HepG2 (cell line): ENCODE measurements around the gene TMX2. TPM values are rescaled to one million over a fixed set of nuclear protein-coding genes. Genes with fewer than 3 reads are reported as not detected.

Experiments
- BCL6 ChIP-seq: IDR thresholded peaks from 2 replicates; pipeline ENCODE4 v1.6.1; 2016; ENCODE audit warnings: missing genetic modification reagents, missing compliant biosample characterization
- FOXA1 ChIP-seq, 2 experiments: fragments of 450-650 bp in 1 of 2; sonication (generic) in 1 of 2; formaldehyde crosslinking in 1 of 2; IDR thresholded peaks; 2 replicates each; pipeline versions ENCODE4 v1.4.0 to v1.6.1; 2016 to 2020; ENCODE audit warnings: missing genetic modification reagents in 1 of 2
- LCORL ChIP-seq, 2 experiments: fragments of 450-650 bp in 1 of 2; sonication (generic) in 1 of 2; formaldehyde crosslinking in 1 of 2; IDR thresholded peaks; 2 replicates each; pipeline versions ENCODE4 v1.5.0 to v1.6.1; 2017 to 2020; ENCODE audit warnings: antibody characterized with exemption in 1 of 2, missing genetic modification reagents in 1 of 2
- RCOR2 ChIP-seq: IDR thresholded peaks from 2 replicates; pipeline ENCODE4 v1.6.1; 2016; ENCODE audit warnings: missing biosample characterization, missing genetic modification reagents
- REXO4 ChIP-seq: sonication (generic); formaldehyde crosslinking; IDR thresholded peaks from 2 replicates; pipeline ENCODE4 v1.8.0; 2022; ENCODE audit warnings: missing genetic modification reagents, mild to moderate bottlenecking, borderline replicate concordance
- SOX5 ChIP-seq: IDR thresholded peaks from 2 replicates; pipeline ENCODE4 v1.6.1; 2016; ENCODE audit warnings: borderline replicate concordance
- SRY ChIP-seq: sonication (generic); formaldehyde crosslinking; IDR thresholded peaks from 2 replicates; pipeline ENCODE4 v1.8.0; 2022; ENCODE audit warnings: mild to moderate bottlenecking, missing genetic modification reagents
- XBP1 ChIP-seq: sonication (generic); formaldehyde crosslinking; IDR thresholded peaks from 2 replicates; pipeline ENCODE4 v1.5.0; 2020; ENCODE audit warnings: missing genetic modification reagents
- ZFP36L1 ChIP-seq: sonication (generic); formaldehyde crosslinking; IDR thresholded peaks from 2 replicates; pipeline ENCODE4 v1.8.0; 2022; ENCODE audit warnings: mild to moderate bottlenecking, missing genetic modification reagents, moderate library complexity
- ZNF24 ChIP-seq: fragments of 450-650 bp; IDR thresholded peaks from 2 replicates; pipeline ENCODE4 v1.6.1; 2017; ENCODE audit warnings: antibody characterized with exemption, mild to moderate bottlenecking
- ZNF451 ChIP-seq: sonication (generic); formaldehyde crosslinking; IDR thresholded peaks from 2 replicates; pipeline ENCODE4 v1.5.0; 2020; ENCODE audit warnings: mild to moderate bottlenecking, missing genetic modification reagents
- ZNF484 ChIP-seq: sonication (generic); formaldehyde crosslinking; IDR thresholded peaks from 2 replicates; pipeline ENCODE4 v1.5.1; 2020; ENCODE audit warnings: mild to moderate bottlenecking, low read depth, missing genetic modification reagents, borderline replicate concordance
- ZNF547 ChIP-seq: sonication (generic); formaldehyde crosslinking; IDR thresholded peaks from 2 replicates; pipeline ENCODE4 v1.5.1; 2020; ENCODE audit warnings: mild to moderate bottlenecking, missing genetic modification reagents
- ZNF556 ChIP-seq: sonication (generic); formaldehyde crosslinking; IDR thresholded peaks from 2 replicates; pipeline ENCODE4 v1.4.0; 2020; ENCODE audit warnings: mild to moderate bottlenecking, missing genetic modification reagents, borderline replicate concordance
- ZNF652 ChIP-seq: IDR thresholded peaks from 2 replicates; pipeline ENCODE4 v1.6.1; 2016; ENCODE audit warnings: low read depth, borderline replicate concordance
- ZNF674 ChIP-seq: sonication (generic); formaldehyde crosslinking; IDR thresholded peaks from 2 replicates; pipeline ENCODE4 v1.5.0; 2020; ENCODE audit warnings: low read depth, mild to moderate bottlenecking, missing genetic modification reagents
- ZNF761 ChIP-seq: sonication (generic); formaldehyde crosslinking; conservative IDR thresholded peaks from 2 replicates; pipeline ENCODE4 v1.4.0; 2020; ENCODE audit warnings: mild to moderate bottlenecking, missing genetic modification reagents
- polyA plus RNA-seq, 8 experiments: library from polyadenylated mRNA; depleted of rRNA in 3 of 8; stranded (reverse) in 7 of 8; unstranded in 1 of 8; fragments of >200 nt; fragmentation: Illumina TruSeq in 4 of 8; extraction: Trizol in 4 of 8; gene quantifications; 2 replicates each; pipeline versions ENCODE4 v1.2.1 to v1.2.3, GENCODE V29; 2011 to 2016; ENCODE audit warnings: low read depth in 4 of 8, missing spikeins in 1 of 8, mixed read lengths in 1 of 8; ENCODE audit not compliant: insufficient read depth in 1 of 8
- total RNA-seq, 5 experiments: library from RNA; depleted of rRNA; stranded (reverse); fragments of >200 nt; fragmentation: Illumina TruSeq; extraction: Trizol; gene quantifications; 2 replicates each; pipeline ENCODE4 v1.2.3, GENCODE V29; 2016; ENCODE audit warnings: low read depth in 1 of 5
- TF ChIP-seq, protein P1 (sequence below): sonication (generic); formaldehyde crosslinking; IDR thresholded peaks from 2 replicates; pipeline ENCODE4 v1.5.1; 2020; ENCODE audit warnings: missing genetic modification reagents, mild to moderate bottlenecking, borderline replicate concordance
- TF ChIP-seq, protein P2 (sequence below): sonication (generic); formaldehyde crosslinking; IDR thresholded peaks from 2 replicates; pipeline ENCODE4 v1.5.1; 2020; ENCODE audit warnings: mild to moderate bottlenecking, missing genetic modification reagents, borderline replicate concordance
- TF ChIP-seq, protein P3 (sequence below): sonication (generic); formaldehyde crosslinking; IDR thresholded peaks from 2 replicates; pipeline ENCODE4 v1.5.0; 2020; ENCODE audit warnings: mild to moderate bottlenecking, missing genetic modification reagents

Gene TMX2
- total and polyA plus RNA-seq, 2 of the 13 experiments (the other 11 are each of a cell fraction or from before 2014, with no cell fraction given): 84.5 to 129 TPM

DNA sequence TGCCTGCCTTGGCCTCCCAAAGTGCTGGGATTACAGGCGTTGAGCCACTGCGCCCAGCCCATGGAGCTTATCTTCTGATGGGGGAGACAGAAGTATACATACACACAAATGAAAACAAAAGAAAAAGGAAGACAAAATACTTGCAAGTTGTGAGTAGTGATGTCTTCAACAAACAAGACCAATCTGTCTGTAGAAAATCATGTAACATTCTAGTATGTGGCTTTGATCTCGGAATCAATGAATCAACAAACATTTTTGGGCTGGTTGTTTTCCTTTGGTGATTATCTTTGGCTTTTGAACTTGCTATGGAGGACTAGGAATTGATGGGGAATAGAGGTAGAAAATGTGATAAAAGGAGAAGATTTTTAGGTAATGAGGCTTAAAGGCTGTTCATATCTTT is 45.8 kb downstream of the TMX2 start (continued):
- TF ChIP-seq ZNF652 (no peak), ZNF451 (no peak), ZNF24 (no peak), SRY (CRISPR knock-in tag) (no peak), XBP1 (CRISPR knock-in tag) (no peak), RCOR2 (0 out of 2 replicates have a peak, but pooled peaks have one; percentile 21), ZNF556 (CRISPR knock-in tag) (no peak), FOXA1 (IDR thresholded peaks at IDR 0.05) (0 out of 2 replicates have a peak, but pooled peaks have one; percentile 24), FOXA1 (CRISPR knock-in tag; IDR thresholded peaks at IDR 0.05) (no peak), ZNF761 (CRISPR knock-in tag) (no peak), ZNF674 (no peak), REXO4 (CRISPR knock-in tag) (no peak), ZNF547 (CRISPR knock-in tag) (no peak), SOX5 (CRISPR knock-in tag) (peak; percentile 73; the same call in 1 of the 2 replicates), ZFP36L1 (CRISPR knock-in tag) (no peak), ZNF484 (no peak), LCORL (IDR thresholded peaks at IDR 0.05) (peak; percentile 77; the same call in 1 of the 2 replicates), LCORL (CRISPR knock-in tag; IDR thresholded peaks at IDR 0.05) (no peak), BCL6 (CRISPR knock-in tag) (peak; percentile 64)
- TF ChIP-seq, protein P1, sequence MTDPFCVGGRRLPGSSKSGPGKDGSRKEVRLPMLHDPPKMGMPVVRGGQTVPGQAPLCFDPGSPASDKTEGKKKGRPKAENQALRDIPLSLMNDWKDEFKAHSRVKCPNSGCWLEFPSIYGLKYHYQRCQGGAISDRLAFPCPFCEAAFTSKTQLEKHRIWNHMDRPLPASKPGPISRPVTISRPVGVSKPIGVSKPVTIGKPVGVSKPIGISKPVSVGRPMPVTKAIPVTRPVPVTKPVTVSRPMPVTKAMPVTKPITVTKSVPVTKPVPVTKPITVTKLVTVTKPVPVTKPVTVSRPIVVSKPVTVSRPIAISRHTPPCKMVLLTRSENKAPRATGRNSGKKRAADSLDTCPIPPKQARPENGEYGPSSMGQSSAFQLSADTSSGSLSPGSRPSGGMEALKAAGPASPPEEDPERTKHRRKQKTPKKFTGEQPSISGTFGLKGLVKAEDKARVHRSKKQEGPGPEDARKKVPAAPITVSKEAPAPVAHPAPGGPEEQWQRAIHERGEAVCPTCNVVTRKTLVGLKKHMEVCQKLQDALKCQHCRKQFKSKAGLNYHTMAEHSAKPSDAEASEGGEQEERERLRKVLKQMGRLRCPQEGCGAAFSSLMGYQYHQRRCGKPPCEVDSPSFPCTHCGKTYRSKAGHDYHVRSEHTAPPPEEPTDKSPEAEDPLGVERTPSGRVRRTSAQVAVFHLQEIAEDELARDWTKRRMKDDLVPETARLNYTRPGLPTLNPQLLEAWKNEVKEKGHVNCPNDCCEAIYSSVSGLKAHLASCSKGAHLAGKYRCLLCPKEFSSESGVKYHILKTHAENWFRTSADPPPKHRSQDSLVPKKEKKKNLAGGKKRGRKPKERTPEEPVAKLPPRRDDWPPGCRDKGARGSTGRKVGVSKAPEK: no peak
- TF ChIP-seq, protein P2, sequence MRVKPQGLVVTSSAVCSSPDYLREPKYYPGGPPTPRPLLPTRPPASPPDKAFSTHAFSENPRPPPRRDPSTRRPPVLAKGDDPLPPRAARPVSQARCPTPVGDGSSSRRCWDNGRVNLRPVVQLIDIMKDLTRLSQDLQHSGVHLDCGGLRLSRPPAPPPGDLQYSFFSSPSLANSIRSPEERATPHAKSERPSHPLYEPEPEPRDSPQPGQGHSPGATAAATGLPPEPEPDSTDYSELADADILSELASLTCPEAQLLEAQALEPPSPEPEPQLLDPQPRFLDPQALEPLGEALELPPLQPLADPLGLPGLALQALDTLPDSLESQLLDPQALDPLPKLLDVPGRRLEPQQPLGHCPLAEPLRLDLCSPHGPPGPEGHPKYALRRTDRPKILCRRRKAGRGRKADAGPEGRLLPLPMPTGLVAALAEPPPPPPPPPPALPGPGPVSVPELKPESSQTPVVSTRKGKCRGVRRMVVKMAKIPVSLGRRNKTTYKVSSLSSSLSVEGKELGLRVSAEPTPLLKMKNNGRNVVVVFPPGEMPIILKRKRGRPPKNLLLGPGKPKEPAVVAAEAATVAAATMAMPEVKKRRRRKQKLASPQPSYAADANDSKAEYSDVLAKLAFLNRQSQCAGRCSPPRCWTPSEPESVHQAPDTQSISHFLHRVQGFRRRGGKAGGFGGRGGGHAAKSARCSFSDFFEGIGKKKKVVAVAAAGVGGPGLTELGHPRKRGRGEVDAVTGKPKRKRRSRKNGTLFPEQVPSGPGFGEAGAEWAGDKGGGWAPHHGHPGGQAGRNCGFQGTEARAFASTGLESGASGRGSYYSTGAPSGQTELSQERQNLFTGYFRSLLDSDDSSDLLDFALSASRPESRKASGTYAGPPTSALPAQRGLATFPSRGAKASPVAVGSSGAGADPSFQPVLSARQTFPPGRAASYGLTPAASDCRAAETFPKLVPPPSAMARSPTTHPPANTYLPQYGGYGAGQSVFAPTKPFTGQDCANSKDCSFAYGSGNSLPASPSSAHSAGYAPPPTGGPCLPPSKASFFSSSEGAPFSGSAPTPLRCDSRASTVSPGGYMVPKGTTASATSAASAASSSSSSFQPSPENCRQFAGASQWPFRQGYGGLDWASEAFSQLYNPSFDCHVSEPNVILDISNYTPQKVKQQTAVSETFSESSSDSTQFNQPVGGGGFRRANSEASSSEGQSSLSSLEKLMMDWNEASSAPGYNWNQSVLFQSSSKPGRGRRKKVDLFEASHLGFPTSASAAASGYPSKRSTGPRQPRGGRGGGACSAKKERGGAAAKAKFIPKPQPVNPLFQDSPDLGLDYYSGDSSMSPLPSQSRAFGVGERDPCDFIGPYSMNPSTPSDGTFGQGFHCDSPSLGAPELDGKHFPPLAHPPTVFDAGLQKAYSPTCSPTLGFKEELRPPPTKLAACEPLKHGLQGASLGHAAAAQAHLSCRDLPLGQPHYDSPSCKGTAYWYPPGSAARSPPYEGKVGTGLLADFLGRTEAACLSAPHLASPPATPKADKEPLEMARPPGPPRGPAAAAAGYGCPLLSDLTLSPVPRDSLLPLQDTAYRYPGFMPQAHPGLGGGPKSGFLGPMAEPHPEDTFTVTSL: peak; percentile 62; the same call in 1 of the 2 replicates
- TF ChIP-seq, protein P3, sequence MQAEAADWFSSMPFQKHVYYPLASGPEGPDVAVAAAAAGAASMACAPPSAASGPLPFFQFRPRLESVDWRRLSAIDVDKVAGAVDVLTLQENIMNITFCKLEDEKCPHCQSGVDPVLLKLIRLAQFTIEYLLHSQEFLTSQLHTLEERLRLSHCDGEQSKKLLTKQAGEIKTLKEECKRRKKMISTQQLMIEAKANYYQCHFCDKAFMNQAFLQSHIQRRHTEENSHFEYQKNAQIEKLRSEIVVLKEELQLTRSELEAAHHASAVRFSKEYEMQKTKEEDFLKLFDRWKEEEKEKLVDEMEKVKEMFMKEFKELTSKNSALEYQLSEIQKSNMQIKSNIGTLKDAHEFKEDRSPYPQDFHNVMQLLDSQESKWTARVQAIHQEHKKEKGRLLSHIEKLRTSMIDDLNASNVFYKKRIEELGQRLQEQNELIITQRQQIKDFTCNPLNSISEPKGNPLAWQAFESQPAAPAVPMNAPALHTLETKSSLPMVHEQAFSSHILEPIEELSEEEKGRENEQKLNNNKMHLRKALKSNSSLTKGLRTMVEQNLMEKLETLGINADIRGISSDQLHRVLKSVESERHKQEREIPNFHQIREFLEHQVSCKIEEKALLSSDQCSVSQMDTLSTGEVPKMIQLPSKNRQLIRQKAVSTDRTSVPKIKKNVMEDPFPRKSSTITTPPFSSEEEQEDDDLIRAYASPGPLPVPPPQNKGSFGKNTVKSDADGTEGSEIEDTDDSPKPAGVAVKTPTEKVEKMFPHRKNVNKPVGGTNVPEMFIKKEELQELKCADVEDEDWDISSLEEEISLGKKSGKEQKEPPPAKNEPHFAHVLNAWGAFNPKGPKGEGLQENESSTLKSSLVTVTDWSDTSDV (CRISPR knock-in tag): no peak
